Ishikawa (cell line): Measurements from ENCODE around the gene RNF39.
A peak's percentile ranks its signal among the peaks of the same experiment; 100 is the strongest.

Experiments used
- CEBPB ChIP-seq: IDR thresholded peaks from 2 replicates; pipeline ENCODE4 v1.6.1; 2012
- CREB1 ChIP-seq: IDR thresholded peaks from 2 replicates; pipeline ENCODE4 v1.6.1; 2012; ENCODE audit warnings: low read depth
- EGR1 ChIP-seq: IDR thresholded peaks from 2 replicates; pipeline ENCODE4 v1.6.1; 2012
- EP300 ChIP-seq: IDR thresholded peaks from 2 replicates; pipeline ENCODE4 v1.6.1; 2012; ENCODE audit warnings: borderline replicate concordance
- FOXM1 ChIP-seq: IDR thresholded peaks from 2 replicates; pipeline ENCODE4 v1.6.1; 2012; ENCODE audit warnings: low read depth, borderline replicate concordance
- NFIC ChIP-seq: IDR thresholded peaks from 2 replicates; pipeline ENCODE4 v1.6.1; 2012
- RAD21 ChIP-seq: IDR thresholded peaks from 2 replicates; pipeline ENCODE4 v1.6.1; 2012; ENCODE audit warnings: low read depth
- TAF1 ChIP-seq: IDR thresholded peaks from 2 replicates; pipeline ENCODE4 v1.6.1; 2012; ENCODE audit warnings: low read depth, mild to moderate bottlenecking
- TCF12 ChIP-seq: IDR thresholded peaks from 2 replicates; pipeline ENCODE4 v1.6.1; 2012; ENCODE audit warnings: low read depth
- TEAD4 ChIP-seq: IDR thresholded peaks from 2 replicates; pipeline ENCODE4 v1.6.1; 2012
- YY1 ChIP-seq: IDR thresholded peaks from 2 replicates; pipeline ENCODE4 v1.6.1; 2012; ENCODE audit warnings: low read depth
- ZBTB7A ChIP-seq: IDR thresholded peaks from 2 replicates; pipeline ENCODE4 v1.6.1; 2012; ENCODE audit warnings: low read depth
- TF ChIP-seq, protein P1 (sequence below): IDR thresholded peaks from 2 replicates; pipeline ENCODE4 v1.6.1; 2012
- TF ChIP-seq, protein P2 (sequence below): IDR thresholded peaks from 2 replicates; pipeline ENCODE4 v1.6.1; 2012
- TF ChIP-seq, protein P3 (sequence below): IDR thresholded peaks from 2 replicates; pipeline ENCODE4 v1.6.1; 2012; ENCODE audit warnings: low read depth, mild to moderate bottlenecking

Gene RNF39

DNA sequence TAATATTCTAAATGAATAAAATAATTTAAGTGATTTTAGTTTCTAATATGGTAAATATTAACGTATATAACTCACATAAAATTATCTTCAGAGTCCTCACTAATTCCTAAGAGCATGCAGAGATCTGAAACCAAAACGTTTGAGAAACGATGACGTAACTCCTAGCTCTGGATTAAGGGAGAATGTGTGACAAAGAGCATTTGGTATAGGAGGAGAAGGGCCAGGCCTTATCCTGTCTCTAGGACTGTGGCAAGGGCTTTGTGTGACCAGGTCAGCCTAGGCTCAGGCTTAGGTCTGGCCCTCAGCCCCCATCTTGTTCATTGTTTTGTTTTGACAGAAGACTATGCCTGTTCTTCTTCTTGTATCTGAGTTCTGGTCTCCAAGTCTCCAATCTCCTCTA is 33.7 kb downstream of the RNF39 start:
- TF ChIP-seq, protein P1, sequence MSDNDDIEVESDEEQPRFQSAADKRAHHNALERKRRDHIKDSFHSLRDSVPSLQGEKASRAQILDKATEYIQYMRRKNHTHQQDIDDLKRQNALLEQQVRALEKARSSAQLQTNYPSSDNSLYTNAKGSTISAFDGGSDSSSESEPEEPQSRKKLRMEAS = no peak
- TF ChIP-seq TAF1 = no peak
- TF ChIP-seq EP300 = no peak
- TF ChIP-seq, protein P2, sequence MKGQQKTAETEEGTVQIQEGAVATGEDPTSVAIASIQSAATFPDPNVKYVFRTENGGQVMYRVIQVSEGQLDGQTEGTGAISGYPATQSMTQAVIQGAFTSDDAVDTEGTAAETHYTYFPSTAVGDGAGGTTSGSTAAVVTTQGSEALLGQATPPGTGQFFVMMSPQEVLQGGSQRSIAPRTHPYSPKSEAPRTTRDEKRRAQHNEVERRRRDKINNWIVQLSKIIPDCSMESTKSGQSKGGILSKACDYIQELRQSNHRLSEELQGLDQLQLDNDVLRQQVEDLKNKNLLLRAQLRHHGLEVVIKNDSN = no peak
- TF ChIP-seq TCF12 = no peak
- TF ChIP-seq NFIC = no peak
- no peak for TF ChIP-seq CREB1
- no peak for TF ChIP-seq TEAD4
- no peak for TF ChIP-seq YY1
- no peak for TF ChIP-seq FOXM1
- no peak for TF ChIP-seq RAD21

DNA sequence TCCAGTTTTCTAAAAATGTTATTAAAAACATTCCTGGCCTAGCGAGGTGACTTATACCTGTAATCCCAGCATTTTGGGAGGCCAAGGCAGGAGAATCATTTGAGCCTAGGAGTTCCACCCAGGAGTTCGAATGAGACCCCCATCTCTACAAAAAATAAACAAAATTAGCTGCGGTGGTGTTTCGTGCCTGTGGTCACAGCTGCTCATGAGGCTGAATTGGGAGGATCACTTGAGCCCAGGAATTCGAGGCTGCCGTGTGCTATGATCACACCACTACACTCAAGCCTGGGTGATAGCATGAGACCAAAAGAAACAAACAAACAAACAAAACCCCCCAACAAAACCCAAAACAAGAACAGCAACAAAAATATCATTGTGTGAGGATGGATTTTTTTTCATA is 34.3 kb downstream of the RNF39 start:
- TF ChIP-seq, protein P2 = no peak
- no peak for TF ChIP-seq CEBPB
- no peak for TF ChIP-seq TEAD4
- no peak for TF ChIP-seq ZBTB7A
- TF ChIP-seq TCF12 = no peak
- no peak for TF ChIP-seq TAF1
- TF ChIP-seq EP300 = no peak
- TF ChIP-seq NFIC = no peak
- no peak for TF ChIP-seq CREB1
- no peak for TF ChIP-seq EGR1
- TF ChIP-seq FOXM1 = no peak
- TF ChIP-seq, protein P3, sequence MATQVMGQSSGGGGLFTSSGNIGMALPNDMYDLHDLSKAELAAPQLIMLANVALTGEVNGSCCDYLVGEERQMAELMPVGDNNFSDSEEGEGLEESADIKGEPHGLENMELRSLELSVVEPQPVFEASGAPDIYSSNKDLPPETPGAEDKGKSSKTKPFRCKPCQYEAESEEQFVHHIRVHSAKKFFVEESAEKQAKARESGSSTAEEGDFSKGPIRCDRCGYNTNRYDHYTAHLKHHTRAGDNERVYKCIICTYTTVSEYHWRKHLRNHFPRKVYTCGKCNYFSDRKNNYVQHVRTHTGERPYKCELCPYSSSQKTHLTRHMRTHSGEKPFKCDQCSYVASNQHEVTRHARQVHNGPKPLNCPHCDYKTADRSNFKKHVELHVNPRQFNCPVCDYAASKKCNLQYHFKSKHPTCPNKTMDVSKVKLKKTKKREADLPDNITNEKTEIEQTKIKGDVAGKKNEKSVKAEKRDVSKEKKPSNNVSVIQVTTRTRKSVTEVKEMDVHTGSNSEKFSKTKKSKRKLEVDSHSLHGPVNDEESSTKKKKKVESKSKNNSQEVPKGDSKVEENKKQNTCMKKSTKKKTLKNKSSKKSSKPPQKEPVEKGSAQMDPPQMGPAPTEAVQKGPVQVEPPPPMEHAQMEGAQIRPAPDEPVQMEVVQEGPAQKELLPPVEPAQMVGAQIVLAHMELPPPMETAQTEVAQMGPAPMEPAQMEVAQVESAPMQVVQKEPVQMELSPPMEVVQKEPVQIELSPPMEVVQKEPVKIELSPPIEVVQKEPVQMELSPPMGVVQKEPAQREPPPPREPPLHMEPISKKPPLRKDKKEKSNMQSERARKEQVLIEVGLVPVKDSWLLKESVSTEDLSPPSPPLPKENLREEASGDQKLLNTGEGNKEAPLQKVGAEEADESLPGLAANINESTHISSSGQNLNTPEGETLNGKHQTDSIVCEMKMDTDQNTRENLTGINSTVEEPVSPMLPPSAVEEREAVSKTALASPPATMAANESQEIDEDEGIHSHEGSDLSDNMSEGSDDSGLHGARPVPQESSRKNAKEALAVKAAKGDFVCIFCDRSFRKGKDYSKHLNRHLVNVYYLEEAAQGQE = no peak
- no peak for TF ChIP-seq RAD21
- TF ChIP-seq, protein P1 = no peak
- no peak for TF ChIP-seq YY1

DNA sequence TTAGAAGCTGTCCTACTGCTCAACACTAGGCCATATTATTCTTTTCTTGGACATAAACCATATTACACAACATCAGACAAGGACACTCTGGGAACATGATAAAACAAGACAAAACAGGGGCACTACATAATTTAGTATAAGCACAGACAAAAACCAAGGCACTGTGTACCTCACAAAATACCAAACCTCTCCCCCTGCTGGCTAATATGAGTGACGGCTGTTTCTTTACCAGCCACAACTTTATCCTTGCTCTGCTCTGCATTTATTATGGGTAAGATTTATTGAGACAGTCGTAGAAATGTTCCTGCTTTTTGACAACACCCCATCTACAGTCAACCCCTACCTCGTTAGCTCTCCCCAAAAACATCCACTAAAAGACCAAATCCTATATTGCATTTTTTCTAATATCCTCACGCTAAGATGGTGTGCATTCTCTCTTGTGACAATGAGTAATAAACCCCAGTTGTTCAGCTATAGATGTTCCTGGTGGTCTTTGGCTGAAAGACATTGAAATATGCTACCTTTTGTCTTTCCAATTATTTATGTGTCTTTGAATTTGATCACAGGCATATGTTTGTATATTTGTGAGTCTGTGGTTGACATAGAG is 38.3 kb downstream of the RNF39 start:
- TF ChIP-seq RAD21 (peak; percentile 23; the same call in 1 of the 2 replicates), TEAD4 (no peak)

DNA sequence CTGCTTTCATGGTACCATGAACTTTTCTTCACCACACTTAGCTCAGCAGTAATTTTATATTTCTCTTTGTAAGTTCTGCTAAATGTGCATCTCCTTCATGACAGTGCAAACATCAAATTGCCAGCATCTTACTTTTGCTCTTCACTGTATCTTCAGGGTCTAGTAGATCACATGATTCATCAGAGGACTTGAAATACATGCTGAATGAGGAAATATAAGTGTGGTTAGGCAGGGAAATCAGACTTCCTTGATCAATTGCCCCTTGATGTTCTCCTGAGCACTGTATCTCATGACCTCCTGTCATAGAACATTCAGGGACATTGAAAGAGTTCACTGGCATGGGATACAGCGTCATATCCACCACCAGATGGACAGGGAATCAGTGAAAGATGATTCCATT is 39.8 kb downstream of the RNF39 start:
- TF ChIP-seq, protein P1 = no peak
- TF ChIP-seq, protein P3 = no peak
- TF ChIP-seq TCF12 (no peak), FOXM1 (no peak), EGR1 (no peak), CEBPB (no peak), CREB1 (no peak), NFIC (no peak), TAF1 (no peak), EP300 (no peak), YY1 (no peak), ZBTB7A (no peak), TEAD4 (no peak), RAD21 (no peak)
- TF ChIP-seq, protein P2 = no peak

DNA sequence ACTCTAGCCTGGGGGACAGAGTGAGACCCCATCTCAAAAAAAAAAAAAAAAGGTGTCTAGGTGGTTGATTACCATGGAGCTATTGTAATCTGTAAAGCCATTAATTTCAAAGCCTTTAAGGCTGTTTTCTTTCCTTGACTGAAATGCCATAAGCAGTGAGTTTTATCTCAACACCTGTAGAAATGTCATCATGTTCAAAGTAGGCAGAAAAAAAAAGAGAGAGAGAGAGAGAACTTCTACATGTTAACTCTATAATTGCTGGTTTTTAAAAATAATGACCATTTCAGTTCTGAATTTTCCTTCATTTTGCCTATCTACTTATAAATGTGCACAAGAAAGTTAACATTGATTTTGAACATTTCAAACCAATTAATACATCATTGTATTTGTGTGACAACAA is 44.2 kb downstream of the RNF39 start:
- TF ChIP-seq, protein P3 = no peak
- TF ChIP-seq CEBPB (no peak), TEAD4 (no peak), NFIC (no peak), ZBTB7A (no peak), YY1 (no peak), CREB1 (no peak), TAF1 (no peak), FOXM1 (no peak)
